GM10847 (cell line): ENCODE results near the gene MLEC.

Experiments used
- POLR2A ChIP-seq: IDR thresholded peaks from 2 replicates; pipeline ENCODE4 v1.6.1; 2011; ENCODE audit not compliant: insufficient read length; ENCODE audit errors: extremely low read depth

MLEC gene

GRCh38 chr12:120700886-120701285, 13.9 kb downstream of the MLEC start:
- TF ChIP-seq POLR2A, result no peak

GRCh38 chr12:120702637-120703036, 15.7 kb downstream of the MLEC start:
- no peak for TF ChIP-seq POLR2A

GRCh38 chr12:120703311-120703942, 16.5 kb downstream of the MLEC start:
- TF ChIP-seq POLR2A, result no peak

GRCh38 chr12:120705618-120706017, 18.7 kb downstream of the MLEC start:
- TF ChIP-seq POLR2A, result no peak

GRCh38 chr12:120706029-120706428, 19.1 kb downstream of the MLEC start:
- no peak for TF ChIP-seq POLR2A

GRCh38 chr12:120708651-120709050, 21.7 kb downstream of the MLEC start:
- no peak for TF ChIP-seq POLR2A

- TF ChIP-seq POLR2A, result peak; percentile 51
These were observed 23.3 kb downstream of the MLEC start, which contains the start of gene UNC119B for GRCh38 chr12:120710031-120710804. UNC119B (plus strand) TSS chr12:120710458; CDS start chr12:120710475, 17 bp downstream.

GRCh38 chr12:120710805-120711296, 23.9 kb downstream of the MLEC start:
- TF ChIP-seq POLR2A, result no peak

- TF ChIP-seq POLR2A, result no peak
These were observed 24.5 kb downstream of the MLEC start for GRCh38 chr12:120711411-120711810.

- TF ChIP-seq POLR2A, result no peak
These were observed 25.7 kb downstream of the MLEC start for GRCh38 chr12:120712610-120713009.

GRCh38 chr12:120713861-120714482, 27.0 kb downstream of the MLEC start:
- TF ChIP-seq POLR2A, result no peak

- TF ChIP-seq POLR2A, result no peak
These were observed 31.1 kb downstream of the MLEC start for GRCh38 chr12:120718055-120718454.

- TF ChIP-seq POLR2A, result no peak
These were observed 32.1 kb downstream of the MLEC start for GRCh38 chr12:120719072-120719471.

- TF ChIP-seq POLR2A, result no peak
These were observed 32.7 kb downstream of the MLEC start for GRCh38 chr12:120719496-120720233.
